DOHH2 (cell line): Measurements from ENCODE around the gene PSRC1.

Source experiments
- H3F3A ChIP-seq: fragments of 200-600 bp; sonication (generic), shearing (Covaris generic); 2 replicates; pipeline ENCODE4 v1.6.0; 2016; ENCODE audit warnings: antibody characterized with exemption, mild to moderate bottlenecking; ENCODE audit not compliant: control insufficient read depth, insufficient read depth
- H3K27ac ChIP-seq: fragments of 200-600 bp; sonication (generic); 2 replicates; pipeline ENCODE4 v1.5.1; 2014; ENCODE audit warnings: low read depth, mild to moderate bottlenecking, low read length, moderate library complexity
- H3K27me3 ChIP-seq: fragments of 200-600 bp; sonication (generic); 2 replicates; pipeline ENCODE4 v1.6.1; 2014; ENCODE audit warnings: mild to moderate bottlenecking, low read length, mixed read lengths; ENCODE audit not compliant: control insufficient read depth
- H3K36me3 ChIP-seq: fragments of 200-600 bp; sonication (generic); 2 replicates; pipeline ENCODE4 v1.6.1; 2014; ENCODE audit warnings: mild to moderate bottlenecking, low read length, moderate library complexity, mixed read lengths; ENCODE audit not compliant: control insufficient read depth
- H3K4me1 ChIP-seq: fragments of 200-600 bp; sonication (generic); 2 replicates; pipeline ENCODE4 v1.6.1; 2014; ENCODE audit warnings: mild to moderate bottlenecking, low read length, mixed read lengths; ENCODE audit not compliant: control insufficient read depth
- H3K4me2 ChIP-seq: fragments of 200-600 bp; sonication (generic); 2 replicates; pipeline ENCODE4 v1.6.0; 2014; ENCODE audit warnings: mild to moderate bottlenecking, low read length, moderate library complexity
- H3K4me3 ChIP-seq: fragments of 200-600 bp; sonication (generic); 2 replicates; pipeline ENCODE4 v1.5.1; 2014; ENCODE audit warnings: mild to moderate bottlenecking, low read length, mixed read lengths
- H3K79me2 ChIP-seq: fragments of 200-600 bp; sonication (generic); 2 replicates; pipeline ENCODE4 v1.6.1; 2014; ENCODE audit warnings: mild to moderate bottlenecking, low read length, mixed read lengths; ENCODE audit not compliant: control insufficient read depth
- H3K9me2 ChIP-seq: fragments of 200-600 bp; sonication (generic); replicated peaks from 2 replicates; pipeline ENCODE4 v1.6.1; 2014; ENCODE audit warnings: mild to moderate bottlenecking, low read length, mixed read lengths; ENCODE audit not compliant: control insufficient read depth
- H3K9me3 ChIP-seq: fragments of 200-600 bp; sonication (generic); 2 replicates; pipeline ENCODE4 v1.6.1; 2014; ENCODE audit warnings: antibody characterized with exemption, low read length, mixed read lengths; ENCODE audit not compliant: control insufficient read depth, insufficient read depth
- H4K20me1 ChIP-seq: fragments of 200-600 bp; sonication (generic); 2 replicates; pipeline ENCODE4 v1.6.0; 2014; ENCODE audit warnings: low read depth, mild to moderate bottlenecking, antibody characterized with exemption, low read length, moderate library complexity; ENCODE audit not compliant: control insufficient read depth, insufficient read depth
- EZH2phosphoT487 ChIP-seq: fragments of 200-600 bp; sonication (generic); IDR thresholded peaks from 2 replicates; pipeline ENCODE4 v1.6.1; 2017; ENCODE audit warnings: borderline replicate concordance, mild to moderate bottlenecking, antibody characterized with exemption, low read length, moderate library complexity, mixed read lengths
- TF ChIP-seq, protein P1 (sequence below): fragments of 200-600 bp; sonication (generic); IDR thresholded peaks from one replicate; pipeline ENCODE4 v1.5.1; 2014; ENCODE audit warnings: antibody characterized with exemption, mild to moderate bottlenecking, low read depth, low read length; ENCODE audit not compliant: poor library complexity, severe bottlenecking

PSRC1 gene

DNA sequence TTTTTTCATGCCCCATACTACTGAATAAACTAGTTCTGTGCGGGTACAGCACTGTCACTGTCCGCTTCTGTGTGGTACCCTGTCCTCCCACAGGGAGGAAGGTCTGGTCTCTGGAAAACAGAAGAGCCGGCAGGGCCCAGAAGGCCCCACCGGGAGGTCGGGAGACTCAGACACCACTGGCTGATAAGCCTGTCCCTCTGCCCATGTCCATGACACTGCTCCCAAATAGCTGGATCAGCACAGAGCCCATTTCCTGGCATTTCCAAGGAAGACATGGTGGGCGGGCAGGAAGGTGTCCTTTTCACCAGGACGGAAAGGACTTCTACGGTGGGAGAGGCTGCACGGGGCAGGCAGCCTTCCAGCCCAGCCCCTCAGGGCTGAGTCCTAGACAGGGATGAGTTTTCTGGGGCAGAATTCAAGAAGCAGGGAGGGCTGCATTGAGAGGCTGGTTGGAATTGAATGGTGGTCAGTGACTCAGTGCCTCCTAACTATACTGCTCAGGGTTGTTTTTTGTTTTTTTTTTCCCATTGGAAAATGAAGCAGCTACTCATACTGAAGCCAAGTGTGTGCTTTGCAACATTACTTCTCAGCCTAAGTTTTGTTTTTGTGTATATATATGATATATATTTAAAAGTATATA, 7.1 kb downstream of the PSRC1 start:
- no peak overlapping the region for H3K4me2 ChIP-seq
- no peak overlapping the region for H3K27ac ChIP-seq

GRCh38 chr1:109274533-109275476, 8.1 kb downstream of the PSRC1 start:
- Histone ChIP-seq H3K4me2 (no peak overlapping the region), H3K4me3 (no peak overlapping the region)

More for the DNA sequence above, 7.1 kb downstream of the PSRC1 start:
- Histone ChIP-seq H3K36me3 (peaks cover 19% of the 10 kb centered on the region), H4K20me1 (no peaks in the 10 kb centered on the region), H3K4me1 (peaks cover 10% of the 10 kb centered on the region), H3K79me2 (no peaks in the 10 kb centered on the region), H3K4me3 (no peak overlapping the region), H3K9me2 (no peaks in the 10 kb centered on the region), H3K27me3 (no peaks in the 10 kb centered on the region), H3F3A (no peaks in the 10 kb centered on the region), H3K9me3 (no peaks in the 10 kb centered on the region)
- TF ChIP-seq, protein P1, sequence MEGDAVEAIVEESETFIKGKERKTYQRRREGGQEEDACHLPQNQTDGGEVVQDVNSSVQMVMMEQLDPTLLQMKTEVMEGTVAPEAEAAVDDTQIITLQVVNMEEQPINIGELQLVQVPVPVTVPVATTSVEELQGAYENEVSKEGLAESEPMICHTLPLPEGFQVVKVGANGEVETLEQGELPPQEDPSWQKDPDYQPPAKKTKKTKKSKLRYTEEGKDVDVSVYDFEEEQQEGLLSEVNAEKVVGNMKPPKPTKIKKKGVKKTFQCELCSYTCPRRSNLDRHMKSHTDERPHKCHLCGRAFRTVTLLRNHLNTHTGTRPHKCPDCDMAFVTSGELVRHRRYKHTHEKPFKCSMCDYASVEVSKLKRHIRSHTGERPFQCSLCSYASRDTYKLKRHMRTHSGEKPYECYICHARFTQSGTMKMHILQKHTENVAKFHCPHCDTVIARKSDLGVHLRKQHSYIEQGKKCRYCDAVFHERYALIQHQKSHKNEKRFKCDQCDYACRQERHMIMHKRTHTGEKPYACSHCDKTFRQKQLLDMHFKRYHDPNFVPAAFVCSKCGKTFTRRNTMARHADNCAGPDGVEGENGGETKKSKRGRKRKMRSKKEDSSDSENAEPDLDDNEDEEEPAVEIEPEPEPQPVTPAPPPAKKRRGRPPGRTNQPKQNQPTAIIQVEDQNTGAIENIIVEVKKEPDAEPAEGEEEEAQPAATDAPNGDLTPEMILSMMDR = no peak
- TF ChIP-seq EZH2phosphoT487 = no peak

GRCh38 chr1:109273570-109274288, 9.2 kb downstream of the PSRC1 start:
- no peak overlapping the region for H3K27ac ChIP-seq
- no peak overlapping the region for H3K4me3 ChIP-seq
- H3K27me3 ChIP-seq = no peaks in the 10 kb centered on the region
- no peaks in the 10 kb centered on the region for H4K20me1 ChIP-seq
- TF ChIP-seq, protein P1 = no peak
- TF ChIP-seq EZH2phosphoT487 = no peak
- H3K9me2 ChIP-seq = no peaks in the 10 kb centered on the region
- peaks cover 10% of the 10 kb centered on the region for H3K4me1 ChIP-seq
- no peaks in the 10 kb centered on the region for H3K9me3 ChIP-seq
- H3K36me3 ChIP-seq = peaks cover 5% of the 10 kb centered on the region; the same call in 1 of the 2 replicates
- H3F3A ChIP-seq = no peaks in the 10 kb centered on the region
- no peak overlapping the region for H3K4me2 ChIP-seq
- no peaks in the 10 kb centered on the region for H3K79me2 ChIP-seq

More at GRCh38 chr1:109274533-109275476, 8.1 kb downstream of the PSRC1 start:
- Histone ChIP-seq H3K9me3 (no peaks in the 10 kb centered on the region), H4K20me1 (no peaks in the 10 kb centered on the region), H3K4me1 (peaks cover 10% of the 10 kb centered on the region), H3K9me2 (no peaks in the 10 kb centered on the region), H3F3A (no peaks in the 10 kb centered on the region), H3K79me2 (no peaks in the 10 kb centered on the region), H3K36me3 (peaks cover 9% of the 10 kb centered on the region; the same call in 1 of the 2 replicates), H3K27ac (no peak overlapping the region), H3K27me3 (no peaks in the 10 kb centered on the region)
- TF ChIP-seq, protein P1 = no peak
- no peak for TF ChIP-seq EZH2phosphoT487
